ENCODE results near the gene PDE4A.
A peak's percentile ranks its signal among the peaks of the same experiment; 100 is the strongest.
"Not testable (repeated sequence)": the region's sequence is repeated elsewhere in the genome, so short reads cannot be mapped to it uniquely, and the experiment has no call there.

PDE4A gene

DNA sequence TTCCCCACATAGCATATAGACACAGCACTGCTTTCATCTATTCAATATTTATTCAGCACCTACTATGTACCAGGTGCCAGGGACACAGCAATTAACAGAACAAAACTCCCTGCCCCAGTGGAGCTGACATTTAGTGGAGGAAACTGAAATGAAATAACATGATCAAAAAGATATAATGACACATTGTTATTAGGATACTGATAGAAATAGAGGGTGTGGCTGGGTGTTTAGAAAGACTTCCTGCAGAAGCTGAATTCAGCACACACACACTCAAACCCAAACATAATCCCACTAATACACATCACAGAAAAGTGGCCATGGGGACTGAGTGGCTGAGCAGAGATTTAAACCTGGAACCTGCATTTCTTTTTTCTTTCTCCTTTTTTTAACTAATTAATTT, 13.2 kb upstream of the PDE4A start:
- Histone ChIP-seq H3K36me3 (ENCODE audit: low read length) (no peaks in the 10 kb centered on the region), H3K4me2 (ENCODE audit: low read depth, low read length, poor library complexity, severe bottlenecking) (no peak overlapping the region), H3K4me3 (ENCODE audit: insufficient read depth, low read length, poor library complexity, severe bottlenecking) (no peak overlapping the region), H4K20me1 (ENCODE audit: low read depth, low read length) (no peaks in the 10 kb centered on the region), H3K9ac (ENCODE audit: low read length) (no peak overlapping the region), H3K9me2 (replicated peaks; ENCODE audit: insufficient read depth, low read length) (no peaks in the 10 kb centered on the region), H3K27ac (ENCODE audit: low read depth, low read length) (no peak overlapping the region), H3F3A (ENCODE audit: insufficient read depth) (peaks cover 25% of the 10 kb centered on the region), H3K27me3 (ENCODE audit: low read length) (no peaks in the 10 kb centered on the region), H3K9me3 (ENCODE audit: insufficient read depth, low read length) (no peaks in the 10 kb centered on the region), H2AFZ (ENCODE audit: low read depth, low read length, severe bottlenecking) (no peak overlapping the region), H3K79me2 (ENCODE audit: insufficient read depth, low read length) (peaks cover 12% of the 10 kb centered on the region)
- TF ChIP-seq EZH2phosphoT487 (conservative IDR thresholded peaks at IDR 0.05; ENCODE audit: low read length) (no peak), CTCF (IDR thresholded peaks at IDR 0.05; ENCODE audit: insufficient read depth, low read length, poor library complexity, severe bottlenecking) (no peak)

GRCh38 chr19:10408511-10409283, 11.6 kb upstream of the PDE4A start:
- H3K27ac ChIP-seq (ENCODE audit: low read depth, low read length): 0 out of 2 replicates have a peak overlapping the region, but pooled peaks have one; percentile 10

DNA sequence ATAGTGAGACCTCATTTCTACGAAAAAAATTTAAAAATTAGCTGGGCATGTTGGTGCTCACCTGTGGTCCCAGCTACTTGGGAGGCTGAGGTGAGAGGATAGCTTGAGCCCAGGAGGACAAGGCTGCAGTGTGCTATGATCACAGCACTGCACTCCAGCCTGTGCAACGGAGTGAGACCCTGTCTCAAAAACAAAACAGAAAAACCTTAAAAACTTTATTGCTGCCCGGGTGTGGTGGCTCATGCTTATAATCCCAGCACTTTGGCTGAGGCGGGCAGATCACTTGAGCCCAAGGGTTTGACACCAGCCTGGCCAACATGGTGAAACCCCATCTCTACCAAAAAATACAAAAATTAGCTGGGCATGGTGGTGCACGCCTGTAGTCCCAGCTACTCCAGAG, 9.1 kb upstream of the PDE4A start:
- H4K20me1 ChIP-seq (ENCODE audit: low read depth, low read length); H3K9me3 ChIP-seq (ENCODE audit: insufficient read depth, low read length); H3K79me2 ChIP-seq (ENCODE audit: insufficient read depth, low read length); H3K36me3 ChIP-seq (ENCODE audit: low read length); H3K27me3 ChIP-seq (ENCODE audit: low read length); H3K9me2 ChIP-seq (replicated peaks; ENCODE audit: insufficient read depth, low read length); H2AFZ ChIP-seq (ENCODE audit: low read depth, low read length, severe bottlenecking): not testable (repeated sequence)
- Histone ChIP-seq H3F3A (ENCODE audit: insufficient read depth) (peaks cover 50% of the 10 kb centered on the region), H3K4me3 (ENCODE audit: insufficient read depth, low read length, poor library complexity, severe bottlenecking) (peak overlapping the region; percentile 16), H3K4me2 (ENCODE audit: low read depth, low read length, poor library complexity, severe bottlenecking) (peak overlapping the region; percentile 73), H3K9ac (ENCODE audit: low read length) (peak overlapping the region; percentile 62), H3K27ac (ENCODE audit: low read depth, low read length) (peak overlapping the region; percentile 99)

More at GRCh38 chr19:10408511-10409283, 11.6 kb upstream of the PDE4A start:
- Histone ChIP-seq H4K20me1 (ENCODE audit: low read depth, low read length) (no peaks in the 10 kb centered on the region), H3K4me3 (ENCODE audit: insufficient read depth, low read length, poor library complexity, severe bottlenecking) (no peak overlapping the region), H3F3A (ENCODE audit: insufficient read depth) (peaks cover 39% of the 10 kb centered on the region), H3K4me2 (ENCODE audit: low read depth, low read length, poor library complexity, severe bottlenecking) (no peak overlapping the region), H3K79me2 (ENCODE audit: insufficient read depth, low read length) (no peaks in the 10 kb centered on the region), H3K9ac (ENCODE audit: low read length) (peak overlapping the region; percentile 14; the same call in 1 of the 2 replicates), H3K9me2 (replicated peaks; ENCODE audit: insufficient read depth, low read length) (no peaks in the 10 kb centered on the region), H3K27me3 (ENCODE audit: low read length) (no peaks in the 10 kb centered on the region), H2AFZ (ENCODE audit: low read depth, low read length, severe bottlenecking) (no peak overlapping the region), H3K36me3 (ENCODE audit: low read length) (no peaks in the 10 kb centered on the region), H3K9me3 (ENCODE audit: insufficient read depth, low read length) (no peaks in the 10 kb centered on the region)
- TF ChIP-seq CTCF (IDR thresholded peaks at IDR 0.05; ENCODE audit: insufficient read depth, low read length, poor library complexity, severe bottlenecking) (no peak), EZH2phosphoT487 (conservative IDR thresholded peaks at IDR 0.05; ENCODE audit: low read length) (no peak)
